Stimulated activated CD8-positive, alpha-beta memory T cell treated with anti-CD3 and anti-CD28 coated beads, Interleukin-15, amount 100 ng/mL, for 24 hours (primary cell): Measurements from ENCODE around the gene SLC8A1.

Source experiments
- DNase-seq: peaks from one replicate; pipeline ENCODE4 v3.0.0-alpha.2; 2020; ENCODE audit warnings: low read depth

SLC8A1 gene

DNA sequence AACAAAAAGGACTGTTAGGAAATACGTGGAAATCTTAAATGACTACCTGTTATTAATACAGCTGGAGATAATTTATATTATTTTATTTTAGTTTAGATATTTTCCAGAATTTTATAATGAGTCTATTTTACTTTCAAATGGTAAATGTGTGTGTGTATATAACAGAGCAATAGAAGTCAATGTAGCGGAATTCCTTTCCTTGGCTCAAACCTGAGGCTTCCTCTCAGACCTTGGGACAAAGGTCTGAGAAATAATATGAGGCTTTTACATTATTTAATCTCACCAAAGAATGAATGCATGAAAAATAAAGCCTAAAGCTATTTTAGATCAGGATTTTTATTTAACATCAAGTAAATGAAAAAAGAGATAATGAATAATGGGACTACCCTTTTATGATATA lies 65.7 kb downstream of the SLC8A1 start:
- no peak for DNase-seq

DNA sequence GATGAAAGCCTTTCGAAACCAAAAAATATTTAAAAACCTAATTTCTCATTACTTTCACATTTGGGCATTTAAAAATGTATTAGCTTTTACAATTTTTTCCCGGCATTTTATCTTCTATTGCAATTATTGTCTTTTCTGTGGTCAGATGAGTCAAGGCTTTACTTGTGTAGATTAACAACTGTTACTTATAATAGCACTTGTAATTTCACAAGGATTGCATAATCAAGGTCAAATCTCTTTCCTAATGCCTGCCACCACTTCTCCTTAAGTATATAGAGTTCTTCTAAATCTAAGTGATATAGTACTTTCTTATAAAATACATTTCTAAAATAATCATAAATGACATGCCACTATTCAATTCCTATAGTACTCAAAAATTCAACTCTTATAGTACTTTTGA lies 67.2 kb downstream of the SLC8A1 start:
- no peak for DNase-seq

- no peak for DNase-seq
Measured at GRCh38 chr2:40384233-40384632, 67.7 kb downstream of the SLC8A1 start.

DNA sequence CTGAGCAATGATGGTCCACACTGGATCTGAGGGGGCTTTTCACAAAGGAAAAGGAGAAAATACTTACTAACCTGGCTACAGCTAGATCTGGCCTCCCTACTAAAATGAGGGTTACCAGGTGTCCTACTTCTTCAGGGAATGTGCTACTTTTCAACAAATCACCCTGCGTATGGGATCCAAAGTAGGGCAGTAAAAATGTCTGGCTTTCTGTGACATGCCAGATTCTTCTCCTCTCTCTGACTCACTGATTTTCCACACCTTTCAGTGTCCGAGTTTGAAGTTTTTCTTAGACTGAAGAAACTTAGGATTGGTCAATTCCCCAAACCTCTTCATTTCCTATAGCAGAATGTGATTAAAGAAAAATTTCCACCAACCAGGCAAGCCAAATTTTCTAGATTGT lies 71.2 kb downstream of the SLC8A1 start:
- no peak for DNase-seq

GRCh38 chr2:40380041-40380440 lies 71.8 kb downstream of the SLC8A1 start:
- DNase-seq = no peak

DNA sequence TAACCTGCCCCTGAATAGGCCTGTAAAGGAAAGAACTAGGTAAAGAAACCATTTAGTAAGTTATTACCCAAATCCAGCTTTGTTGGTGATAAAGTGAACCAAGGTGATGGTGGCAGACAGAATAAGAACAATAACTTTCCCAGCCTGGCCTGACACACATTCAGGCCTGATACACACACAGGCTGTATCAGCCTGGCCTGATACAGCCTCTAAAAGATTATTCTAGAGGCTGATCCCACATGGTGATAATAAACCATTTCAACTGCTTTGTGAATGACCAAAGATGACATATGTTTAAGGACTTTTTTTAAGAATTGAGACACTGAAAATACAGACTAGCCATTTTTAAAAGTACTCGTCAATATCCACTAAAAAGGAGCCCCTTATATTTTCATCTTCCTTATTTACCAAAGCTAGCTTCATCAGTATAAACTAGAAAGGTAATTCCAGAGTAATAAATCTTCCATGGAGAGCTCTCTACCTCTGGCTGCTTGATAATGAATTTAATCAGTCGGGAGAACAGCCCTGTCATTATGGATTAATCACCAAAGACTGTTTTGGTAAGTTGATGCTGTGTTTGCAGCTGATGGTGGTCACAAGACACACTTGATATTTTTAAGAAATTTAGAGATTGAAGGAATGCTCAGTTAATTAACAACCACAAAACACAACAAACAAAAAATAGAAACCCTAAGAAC lies 77.2 kb downstream of the SLC8A1 start:
- DNase-seq = no peak

- no peak for DNase-seq
Measured at GRCh38 chr2:40373111-40373510, 78.8 kb downstream of the SLC8A1 start.

DNA sequence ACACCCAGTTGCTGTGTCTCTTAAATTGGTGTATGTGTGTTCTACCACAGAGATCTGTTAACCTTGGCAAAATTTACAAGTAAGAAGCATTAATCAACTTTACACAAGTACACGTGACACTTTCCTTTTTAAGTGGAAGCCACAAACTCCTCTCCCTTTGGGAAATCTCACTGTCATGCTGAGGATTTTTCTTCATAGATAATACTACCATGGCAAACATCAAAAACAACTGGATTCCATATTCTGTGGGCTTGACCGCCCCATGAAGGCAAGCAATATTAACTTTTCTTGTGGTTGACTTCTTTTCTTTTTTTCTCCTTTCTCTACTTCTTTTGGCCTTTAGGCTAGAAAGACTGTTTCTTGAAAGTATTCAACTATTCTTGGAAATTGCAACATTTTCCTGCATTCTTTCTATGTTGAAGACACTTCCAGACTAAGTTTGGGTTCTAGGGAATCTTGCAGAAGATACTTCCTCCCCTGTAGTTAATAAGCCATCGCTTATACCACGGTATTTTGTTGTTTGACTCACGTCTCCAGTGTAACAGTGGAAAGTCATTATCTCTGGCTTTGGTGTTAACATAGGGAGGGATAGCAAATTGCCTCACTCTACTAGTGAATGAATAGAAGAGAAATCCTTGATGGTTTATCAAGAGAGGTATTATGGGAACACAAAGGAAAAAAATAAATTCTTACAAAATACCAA lies 79.5 kb downstream of the SLC8A1 start:
- no peak for DNase-seq

DNA sequence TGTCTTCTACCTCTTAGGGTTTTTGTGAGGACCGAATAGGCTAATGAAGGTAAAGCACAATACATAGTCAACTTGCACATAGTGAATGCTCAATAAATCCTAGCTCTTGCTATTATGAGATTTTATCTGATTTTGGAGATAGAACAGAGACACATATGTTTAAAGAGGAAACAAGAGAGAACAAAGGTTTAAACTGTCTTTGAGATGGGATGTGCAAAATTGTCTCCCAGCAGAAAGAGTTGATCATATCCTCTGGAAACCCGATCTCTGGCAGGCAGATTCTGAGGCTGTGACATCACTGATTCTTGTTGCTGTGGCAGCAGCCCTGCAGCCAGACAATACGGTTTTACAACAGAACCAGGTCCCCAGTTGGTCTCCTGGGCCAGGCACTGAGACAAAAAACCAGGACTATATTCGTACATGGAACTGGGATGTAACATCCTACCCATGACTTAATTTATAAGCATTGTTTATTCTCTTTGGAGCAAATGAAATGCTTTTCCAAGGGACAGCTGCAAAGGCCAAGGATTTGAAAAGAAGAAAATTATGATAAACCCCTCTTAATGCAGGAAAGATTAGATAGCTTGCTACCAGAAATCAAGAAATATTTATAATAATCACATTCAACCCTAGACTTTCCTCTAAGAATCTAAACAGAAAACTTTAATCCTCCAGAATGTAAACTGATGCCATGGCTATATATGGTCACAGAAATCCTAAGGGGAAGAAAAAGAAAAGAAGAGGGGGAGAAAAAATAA lies 80.2 kb downstream of the SLC8A1 start:
- DNase-seq = no peak

DNA sequence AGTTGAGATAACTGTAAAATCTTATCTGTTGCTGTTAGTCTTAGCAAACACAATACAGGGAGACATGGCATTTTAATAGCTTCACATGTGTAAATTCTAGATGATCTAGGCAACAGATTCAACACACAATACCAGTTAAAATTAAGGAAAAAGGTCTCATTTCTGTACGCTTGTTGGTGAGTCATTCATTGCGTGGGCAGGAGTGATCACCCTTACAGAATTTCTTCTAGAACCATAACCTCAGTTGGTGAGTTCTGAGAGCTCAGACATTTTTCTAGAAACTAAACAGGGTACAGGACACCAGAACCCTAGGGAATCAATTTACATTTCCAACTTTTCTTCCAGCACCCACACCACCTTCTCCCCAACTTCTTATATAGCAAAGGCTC lies 81.9 kb downstream of the SLC8A1 start:
- no peak for DNase-seq

DNA sequence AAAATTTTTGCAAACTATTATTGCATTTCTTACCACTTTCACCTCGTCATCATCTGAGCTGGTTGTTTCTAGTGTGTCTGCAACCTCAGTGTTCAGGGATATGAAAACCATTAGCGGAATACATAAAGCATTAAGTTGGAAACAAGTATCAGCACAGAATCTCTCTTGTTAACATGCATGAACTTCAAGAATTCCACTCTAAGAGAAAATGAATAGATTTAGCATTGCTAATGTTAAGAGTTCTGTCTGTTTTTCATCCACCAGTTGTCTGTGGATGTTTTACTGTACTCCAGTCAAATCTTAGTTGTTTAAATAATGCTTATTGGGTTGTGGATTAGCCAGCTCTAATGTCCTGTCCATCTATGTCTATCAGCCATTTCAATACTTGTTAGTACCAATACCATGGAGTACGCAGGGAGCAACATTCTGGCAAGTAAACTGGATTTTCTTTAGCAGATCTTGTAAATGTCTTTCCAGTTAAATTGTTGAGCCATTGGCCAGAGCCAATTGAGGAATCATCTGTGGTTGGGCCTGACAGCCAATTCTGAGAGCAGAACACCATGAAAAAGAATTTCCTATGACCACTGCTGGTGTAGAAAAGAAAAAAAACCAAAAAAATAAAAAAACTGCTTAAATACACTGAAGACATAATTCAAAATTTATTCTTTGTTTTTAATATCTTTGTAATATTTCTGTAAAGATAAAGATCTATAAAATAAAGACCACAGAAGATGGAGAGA lies 82.5 kb downstream of the SLC8A1 start:
- no peak for DNase-seq

DNA sequence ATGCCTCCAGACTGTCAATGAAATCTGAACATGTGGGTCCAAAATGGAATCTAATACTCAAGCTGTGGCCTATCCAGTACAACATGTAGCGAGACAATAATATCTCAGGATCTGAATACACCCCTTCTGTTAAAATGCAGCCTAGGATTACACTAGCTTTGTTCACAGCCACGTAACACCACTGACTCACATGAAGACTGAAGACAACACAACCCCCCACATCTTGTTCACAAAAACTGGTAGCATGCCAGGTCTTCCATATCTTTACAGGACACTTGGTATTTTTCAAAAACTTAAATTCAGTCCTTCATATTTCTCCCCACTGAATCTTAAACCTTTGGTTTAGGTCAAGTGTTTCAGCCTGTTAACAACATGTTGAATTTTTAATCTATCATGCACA lies 84.2 kb downstream of the SLC8A1 start:
- DNase-seq = no peak

DNA sequence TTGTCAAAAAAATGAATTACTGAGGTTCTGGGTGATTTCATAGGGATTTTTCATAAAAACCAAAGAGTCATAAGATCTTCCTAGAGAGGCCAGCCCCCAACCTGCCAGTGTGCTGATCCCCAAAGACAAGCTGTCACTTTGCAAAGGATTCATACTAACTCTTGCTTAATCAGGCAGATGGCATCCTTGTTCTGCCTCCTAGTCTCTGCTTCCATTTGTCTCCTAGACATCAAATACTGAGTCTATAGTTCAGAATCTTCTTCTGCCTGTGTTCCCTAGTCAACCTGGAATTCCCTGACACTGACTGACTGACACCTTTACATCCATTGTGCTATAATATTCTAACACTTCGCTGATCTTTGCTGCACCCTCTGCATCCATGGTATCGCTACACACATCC lies 84.9 kb downstream of the SLC8A1 start:
- DNase-seq = no peak

DNA sequence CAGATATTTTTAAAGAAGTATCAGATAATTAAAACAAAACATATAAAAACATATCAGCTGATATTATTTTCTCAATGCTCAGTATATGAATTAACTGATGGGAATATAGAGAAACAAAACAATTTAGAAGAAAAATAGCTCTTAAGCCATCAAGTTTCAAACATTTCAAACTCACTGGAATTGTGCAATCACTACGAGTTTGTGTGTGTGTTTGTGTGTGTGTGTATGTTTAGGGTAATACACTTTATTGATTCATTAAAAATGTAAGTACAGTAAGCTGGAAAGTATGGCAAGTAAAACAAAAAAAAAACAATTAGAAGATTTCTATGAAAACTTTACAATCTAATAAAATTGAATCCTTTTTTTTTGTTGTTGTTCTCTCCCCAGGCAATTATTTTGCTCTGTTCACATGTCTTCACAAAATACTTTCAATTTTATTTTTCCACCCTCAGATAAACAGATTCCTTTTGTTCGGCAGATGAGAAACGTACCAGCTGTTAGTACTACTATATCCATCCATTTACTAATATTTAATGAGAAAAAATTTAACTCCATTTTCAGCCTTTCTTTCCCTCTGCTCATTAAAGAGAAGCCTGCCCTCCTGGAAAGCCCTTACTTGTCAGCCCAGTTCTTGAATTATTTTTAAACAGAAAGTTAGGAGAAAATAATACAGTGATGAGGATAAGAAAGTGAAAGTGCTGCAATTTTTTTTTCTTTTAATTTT lies 87.6 kb downstream of the SLC8A1 start:
- DNase-seq = no peak

DNA sequence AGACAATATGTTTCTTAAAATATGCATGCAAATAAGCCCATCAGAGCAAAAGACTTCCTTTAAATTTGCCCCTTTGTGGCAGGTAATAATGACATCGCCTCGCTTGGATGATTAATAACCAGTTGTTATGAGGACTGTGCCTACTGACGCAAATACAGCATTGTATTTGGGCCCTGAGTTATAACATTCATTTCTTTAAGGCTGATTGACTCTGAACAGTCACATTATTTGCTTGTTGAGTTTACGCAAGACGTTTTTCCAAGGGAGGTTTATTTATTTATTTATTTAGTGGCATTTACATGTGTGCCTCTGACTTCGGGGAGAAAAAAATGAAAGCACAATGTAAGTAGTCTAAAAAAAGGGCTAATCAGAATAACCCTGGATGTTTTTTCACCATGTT lies 88.3 kb downstream of the SLC8A1 start:
- DNase-seq = no peak

DNA sequence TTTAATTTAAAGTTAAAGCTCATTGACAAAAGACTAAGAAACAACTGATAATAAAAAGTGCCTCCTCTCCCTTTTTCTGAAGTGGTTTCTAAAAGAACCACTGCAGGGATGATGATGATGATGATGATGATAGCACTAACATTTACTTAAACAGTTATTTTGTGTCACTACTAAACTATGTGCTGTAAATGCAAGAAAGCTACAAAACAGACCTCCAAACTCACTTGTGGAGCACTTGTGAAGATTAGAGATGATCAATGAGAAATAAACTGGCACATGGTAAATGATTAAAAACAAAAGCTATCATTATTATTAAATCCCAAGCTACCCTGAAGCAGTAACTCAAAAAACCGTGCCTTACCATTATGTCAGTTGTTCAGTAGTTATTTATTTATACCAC lies 88.7 kb downstream of the SLC8A1 start:
- no peak for DNase-seq

GRCh38 chr2:40361478-40361877 lies 90.4 kb downstream of the SLC8A1 start:
- DNase-seq = no peak

- no peak for DNase-seq
Measured at GRCh38 chr2:40360652-40361051, 91.2 kb downstream of the SLC8A1 start.

DNA sequence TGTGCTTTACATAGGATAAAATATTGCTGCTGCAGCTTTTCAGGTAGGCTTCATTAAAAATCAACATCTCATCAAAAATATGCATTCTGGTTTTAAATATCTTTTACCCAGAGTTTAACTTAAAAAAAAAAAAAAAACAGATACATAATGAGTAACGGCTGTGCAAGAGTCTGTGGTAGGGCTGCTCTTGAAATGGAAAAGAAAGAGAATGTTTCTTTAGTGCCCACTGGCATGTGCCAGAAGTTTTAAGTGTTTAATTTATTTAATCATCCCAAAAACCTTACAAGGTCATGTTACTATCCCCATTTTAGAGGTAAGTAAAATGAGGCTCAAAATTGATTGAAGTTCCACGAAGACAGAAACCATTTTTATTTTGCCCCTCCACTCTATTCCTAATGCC lies 92.1 kb downstream of the SLC8A1 start:
- no peak for DNase-seq

GRCh38 chr2:40358783-40359182 lies 93.1 kb downstream of the SLC8A1 start:
- no peak for DNase-seq

GRCh38 chr2:40357667-40358066 lies 94.2 kb downstream of the SLC8A1 start:
- DNase-seq = no peak

DNA sequence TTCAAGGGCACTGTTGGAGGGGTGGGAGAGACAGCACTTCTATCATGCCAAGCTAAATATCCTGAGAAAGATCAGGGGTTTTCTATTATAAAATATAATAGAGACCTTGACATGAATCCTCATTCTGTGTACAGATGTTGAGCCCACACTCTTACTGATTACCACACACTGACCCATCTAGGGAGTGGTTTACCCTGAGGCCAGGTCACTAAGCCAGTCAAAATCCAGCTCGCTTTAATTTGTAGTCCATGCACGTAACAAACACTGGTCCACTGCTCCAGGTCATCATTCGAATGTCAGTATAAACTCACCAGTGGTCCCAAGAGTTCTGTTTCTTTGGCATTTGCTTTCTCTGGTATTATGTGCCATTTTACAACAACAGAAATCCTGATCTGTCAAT lies 96.4 kb downstream of the SLC8A1 start:
- no peak for DNase-seq
